Activated CD4-positive, alpha-beta memory T cell treated with anti-CD3 and anti-CD28 coated beads, Interleukin-2, amount 10 ng/mL, durations not matched to agents 7 days and 5 days (primary cell): ENCODE data around the gene TUBAL3. TPM values are rescaled to one million over a fixed set of nuclear protein-coding genes. Genes with fewer than 3 reads are reported as not detected.

Source experiments
- CTCF ChIA-PET: fragments of 350-600 bp; sonication (Branson Sonifier 250); formaldehyde crosslinking; loops from one replicate; lab custom pipeline; 2021; ENCODE audit warnings: antibody characterized with exemption, inconsistent platforms; lab: Charles Lee
- POLR2A ChIA-PET: fragments of 350-600 bp; sonication (Branson Sonifier 250); formaldehyde crosslinking; loops from one replicate; lab custom pipeline; 2021; ENCODE audit warnings: antibody characterized with exemption; lab: Charles Lee
- DNase-seq: peaks from one replicate; pipeline ENCODE4 v3.0.0-alpha.2; 2020
- H3K27ac Mint-ChIP-seq: one replicate; pipeline ENCODE4 v1.8.0; 2021; ENCODE audit warnings: mild to moderate bottlenecking, mixed read lengths
- H3K27me3 Mint-ChIP-seq: one replicate; pipeline ENCODE4 v1.8.0; 2021; ENCODE audit warnings: mixed read lengths
- H3K36me3 Mint-ChIP-seq: one replicate; pipeline ENCODE4 v1.8.0; 2021; ENCODE audit warnings: low read depth, mixed read lengths
- H3K4me1 Mint-ChIP-seq: one replicate; pipeline ENCODE4 v1.8.0; 2021; ENCODE audit warnings: mixed read lengths
- H3K4me3 Mint-ChIP-seq: one replicate; pipeline ENCODE4 v1.8.0; 2021; ENCODE audit warnings: mild to moderate bottlenecking, mixed read lengths
- H3K9me3 Mint-ChIP-seq: one replicate; pipeline ENCODE4 v1.8.0; 2021; ENCODE audit warnings: mixed read lengths
- total RNA-seq, 2 experiments: library from RNA; stranded (reverse); gene quantifications; one replicate each; pipeline ENCODE4 v1.2.3, GENCODE V29; 2021

TUBAL3 gene
- total RNA-seq, 2 experiments from 2014 or later: not detected

DNA sequence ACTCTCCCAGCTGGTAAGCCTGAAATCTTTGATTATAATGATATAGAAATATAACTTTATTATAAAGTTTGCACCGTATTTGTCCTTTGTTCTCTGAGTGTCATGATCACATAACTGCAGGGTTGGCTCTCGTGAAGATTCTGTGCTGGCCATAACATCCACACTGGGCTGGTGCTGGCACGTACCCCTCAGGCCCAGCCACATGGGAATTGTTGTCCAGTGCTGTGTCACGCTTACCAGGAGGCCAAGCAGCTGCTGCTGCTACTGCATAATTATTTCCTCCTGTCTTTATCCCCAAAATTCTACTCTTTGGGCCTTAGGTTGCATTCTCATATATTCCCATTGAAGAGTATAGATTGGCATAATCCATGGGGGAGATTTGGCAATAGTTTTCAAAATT, 60.6 kb downstream of the TUBAL3 start:
- ChIA-PET POLR2A (no interaction called here), CTCF (interaction anchor here (1.0 kb wide), 1 partner anchor 495 kb away, joined by 4 read pairs; no protein-coding TSS in a partner anchor)
- H3K27ac Mint-ChIP-seq: no peak overlapping the region
- no peak overlapping the region for H3K4me3 Mint-ChIP-seq
- H3K9me3 Mint-ChIP-seq: peaks cover 3% of the 10 kb centered on the region
- no peak for DNase-seq
- H3K36me3 Mint-ChIP-seq: no peaks in the 10 kb centered on the region
- H3K27me3 Mint-ChIP-seq: no peaks in the 10 kb centered on the region
- H3K4me1 Mint-ChIP-seq: peaks cover 5% of the 10 kb centered on the region

DNA sequence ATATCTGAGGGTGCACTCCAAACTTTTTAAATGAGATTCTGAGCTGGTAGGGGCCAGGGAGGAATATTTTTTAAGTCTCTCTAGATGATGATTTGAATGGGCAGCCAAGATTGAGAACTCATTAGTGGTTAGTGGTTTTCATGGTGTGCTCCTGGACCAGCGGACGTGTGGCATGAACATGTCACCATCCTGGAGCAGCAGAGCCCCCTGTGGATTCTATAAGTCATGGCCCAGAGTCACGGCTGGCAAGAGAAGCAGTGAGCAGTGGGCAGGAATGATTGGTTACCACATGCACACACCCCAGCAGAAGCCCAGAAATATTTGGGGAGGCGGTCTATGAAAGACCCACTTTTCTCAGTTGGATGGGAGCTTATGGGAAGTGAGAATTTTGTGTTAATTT, 61.1 kb downstream of the TUBAL3 start:
- Mint-ChIP-seq H3K27ac (no peak overlapping the region), H3K27me3 (no peaks in the 10 kb centered on the region), H3K4me3 (no peak overlapping the region), H3K36me3 (no peaks in the 10 kb centered on the region), H3K9me3 (peaks cover 3% of the 10 kb centered on the region), H3K4me1 (peaks cover 5% of the 10 kb centered on the region)
- POLR2A ChIA-PET: no interaction called here
- CTCF ChIA-PET: interaction anchor here (1.0 kb wide), 1 partner anchor 495 kb away, joined by 4 read pairs; no protein-coding TSS in a partner anchor
- DNase-seq: peak; percentile 28

Other genes with a start within 250 kb of the TUBAL3 start
- 1 to 10 TPM in 1 of 2 experiments, under 1 TPM in 1; 0.63 to 1.5 TPM for gene AKR1C8, start 219.7 kb downstream of the TUBAL3 start, total RNA-seq
- not detected for gene AKR1C4, start 208.0 kb downstream of the TUBAL3 start, total RNA-seq
- not detected for gene UCN3, start 39.9 kb downstream of the TUBAL3 start, total RNA-seq
- 10 to 100 TPM; 37.1 to 40.0 TPM for gene NET1, start 7.7 kb upstream of the TUBAL3 start, total RNA-seq
- not detected for gene CALML5, start 94.7 kb upstream of the TUBAL3 start, total RNA-seq
- not detected for gene CALML3, start 120.1 kb upstream of the TUBAL3 start, total RNA-seq